Activated naive CD4-positive, alpha-beta T cell treated with anti-CD3 and anti-CD28 coated beads for 36 hours (primary cell): ENCODE results near the gene PCBP3. TPM values are rescaled to one million over a fixed set of nuclear protein-coding genes. Genes with fewer than 3 reads are reported as not detected.
"Not testable (repeated sequence)": the region's sequence is repeated elsewhere in the genome, so short reads cannot be mapped to it uniquely, and the experiment has no call there.

Experiments used
- CTCF ChIA-PET: fragments of 350-600 bp; sonication (Branson Sonifier 250); formaldehyde crosslinking; loops from one replicate; lab custom pipeline; 2021; ENCODE audit warnings: antibody characterized with exemption; lab: Charles Lee
- DNase-seq: peaks from one replicate; pipeline ENCODE4 v3.0.0-alpha.2; 2020
- H3K27ac Mint-ChIP-seq: one replicate; pipeline ENCODE4 v1.8.0; 2021; ENCODE audit warnings: mild to moderate bottlenecking, mixed read lengths
- H3K27me3 Mint-ChIP-seq: one replicate; pipeline ENCODE4 v1.8.0; 2021; ENCODE audit warnings: low read depth, mixed read lengths
- H3K36me3 Mint-ChIP-seq: one replicate; pipeline ENCODE4 v1.8.0; 2021; ENCODE audit warnings: low read depth, mixed read lengths
- H3K4me1 Mint-ChIP-seq: one replicate; pipeline ENCODE4 v1.8.0; 2021; ENCODE audit warnings: low read depth, mixed read lengths
- H3K4me3 Mint-ChIP-seq: one replicate; pipeline ENCODE4 v1.8.0; 2021; ENCODE audit warnings: mild to moderate bottlenecking, moderate library complexity, mixed read lengths
- H3K9me3 Mint-ChIP-seq: one replicate; pipeline ENCODE4 v1.8.0; 2021; ENCODE audit warnings: mixed read lengths
- intact Hi-C: fragments of 100-400 bp; cut with micrococcal nuclease; formaldehyde crosslinking; loops from one replicate; pipeline ENCODE4 v1.15.1; 2023
- total RNA-seq, 2 experiments: library from RNA; stranded (reverse); gene quantifications; one replicate each; pipeline ENCODE4 v1.2.3, GENCODE V29; 2021

PCBP3 gene
- total RNA-seq, 2 experiments from 2014 or later, result 10.0 to 10.2 TPM

GRCh38 chr21:45894906-45895777 is 251.6 kb downstream of the PCBP3 start:
- H3K4me3 Mint-ChIP-seq, result no peak overlapping the region
- DNase-seq, result no peak
- no peaks in the 10 kb centered on the region for H3K27me3 Mint-ChIP-seq
- CTCF ChIA-PET, result interaction anchor here (1.0 to 1.5 kb wide), 2 partner anchors 16 to 28 kb away, joined by 3 to 9 read pairs; no protein-coding TSS in a partner anchor
- intact Hi-C loops, result no loop called here
- H3K4me1 Mint-ChIP-seq, result peaks cover 36% of the 10 kb centered on the region
- H3K27ac Mint-ChIP-seq, result no peak overlapping the region
- H3K36me3 Mint-ChIP-seq, result no peaks in the 10 kb centered on the region
- no peaks in the 10 kb centered on the region for H3K9me3 Mint-ChIP-seq

DNA sequence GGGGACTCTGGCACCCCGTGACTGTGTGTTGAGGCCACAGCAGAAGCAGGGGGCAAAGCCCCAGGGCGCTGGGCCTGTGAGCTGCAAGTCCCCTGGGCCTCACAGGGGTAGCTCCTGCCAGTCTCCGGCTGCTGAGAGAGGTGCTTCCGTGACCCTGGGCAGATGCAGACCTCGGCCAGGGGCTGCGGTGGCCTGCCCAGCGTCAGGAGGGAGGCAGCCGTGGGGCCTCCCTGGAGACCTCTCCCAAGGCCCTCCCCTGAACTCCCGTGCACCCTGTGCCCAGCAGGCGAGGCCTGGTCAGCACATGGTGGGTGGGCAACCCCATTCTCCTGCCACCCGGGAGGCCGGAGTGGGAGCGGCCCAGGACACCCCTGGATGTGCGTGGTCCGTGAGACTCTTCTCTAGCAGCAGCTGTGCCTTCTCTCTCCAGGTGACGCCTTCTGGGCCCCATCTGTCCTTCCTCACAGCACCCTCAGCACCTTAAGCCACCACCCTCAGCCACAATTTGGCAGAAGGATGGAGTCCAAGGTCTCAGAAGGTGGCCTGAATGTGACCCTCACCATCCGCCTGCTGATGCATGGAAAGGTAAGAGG is 252.3 kb downstream of the PCBP3 start:
- H3K27me3 Mint-ChIP-seq, result no peaks in the 10 kb centered on the region
- intact Hi-C loops, result no loop called here
- H3K36me3 Mint-ChIP-seq, result no peaks in the 10 kb centered on the region
- no peak for DNase-seq
- H3K27ac Mint-ChIP-seq, result no peak overlapping the region
- H3K4me3 Mint-ChIP-seq, result no peak overlapping the region
- no peaks in the 10 kb centered on the region for H3K9me3 Mint-ChIP-seq
- CTCF ChIA-PET, result interaction anchor here (1.0 kb wide), 1 partner anchor 16 kb away, joined by 3 read pairs; no protein-coding TSS in a partner anchor
- H3K4me1 Mint-ChIP-seq, result peaks cover 32% of the 10 kb centered on the region

GRCh38 chr21:45896431-45896830 is 252.9 kb downstream of the PCBP3 start:
- peaks cover 26% of the 10 kb centered on the region for H3K4me1 Mint-ChIP-seq
- H3K36me3 Mint-ChIP-seq, intact Hi-C loops, H3K4me3 Mint-ChIP-seq, CTCF ChIA-PET, H3K9me3 Mint-ChIP-seq, H3K27me3 Mint-ChIP-seq, H3K27ac Mint-ChIP-seq, DNase-seq: not testable (repeated sequence)

- no peak for DNase-seq
- Mint-ChIP-seq H3K4me3 (no peak overlapping the region), H3K27ac (no peak overlapping the region), H3K4me1 (peaks cover 16% of the 10 kb centered on the region), H3K27me3 (no peaks in the 10 kb centered on the region), H3K9me3 (no peaks in the 10 kb centered on the region), H3K36me3 (no peaks in the 10 kb centered on the region)
- intact Hi-C loops, result no loop called here
- CTCF ChIA-PET, result no interaction called here
Observed at GRCh38 chr21:45897191-45898027, 253.9 kb downstream of the PCBP3 start.

DNA sequence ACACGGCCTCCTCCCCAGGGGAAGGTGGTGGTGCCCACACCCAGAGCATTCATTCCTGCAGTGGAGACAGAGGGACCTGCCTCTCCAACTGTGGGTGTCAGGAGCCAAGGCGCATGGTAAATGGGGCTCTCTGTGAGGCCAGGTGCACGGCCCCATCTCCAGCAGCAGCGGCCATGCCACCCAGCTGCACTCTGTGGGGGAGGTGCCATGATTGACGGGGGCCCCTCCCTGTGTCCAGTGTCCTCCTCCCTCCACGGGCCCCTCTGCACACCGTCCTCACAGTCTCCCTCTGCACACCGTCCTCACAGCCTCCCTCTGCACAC is 254.5 kb downstream of the PCBP3 start:
- no peak for DNase-seq
- H3K4me1 Mint-ChIP-seq, result peaks cover 10% of the 10 kb centered on the region
- no peaks in the 10 kb centered on the region for H3K9me3 Mint-ChIP-seq
- intact Hi-C loops, result no loop called here
- H3K27me3 Mint-ChIP-seq, result no peaks in the 10 kb centered on the region
- no peaks in the 10 kb centered on the region for H3K36me3 Mint-ChIP-seq
- H3K4me3 Mint-ChIP-seq, result no peak overlapping the region
- no peak overlapping the region for H3K27ac Mint-ChIP-seq
- CTCF ChIA-PET, result no interaction called here

DNA sequence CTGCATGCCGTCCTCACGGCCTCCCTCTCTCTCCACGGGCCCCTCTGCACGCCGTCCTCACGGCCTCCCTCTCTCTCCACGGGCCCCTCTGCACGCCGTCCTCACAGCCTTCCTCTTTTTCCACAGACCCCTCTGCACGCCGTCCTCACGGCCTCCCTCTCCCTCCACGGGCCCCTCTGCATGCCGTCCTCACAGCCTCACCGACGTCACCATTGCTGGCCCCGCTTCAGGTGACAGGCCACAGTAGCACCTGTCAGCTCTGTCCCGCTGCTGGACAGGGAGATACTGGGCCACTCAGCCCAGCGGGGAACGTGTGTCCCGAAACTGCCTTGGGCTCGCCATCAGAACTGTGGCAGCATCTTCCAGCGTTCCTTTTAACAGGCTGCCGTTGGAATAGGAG is 255.3 kb downstream of the PCBP3 start:
- no peaks in the 10 kb centered on the region for H3K36me3 Mint-ChIP-seq
- no peak overlapping the region for H3K4me3 Mint-ChIP-seq
- no peaks in the 10 kb centered on the region for H3K9me3 Mint-ChIP-seq
- no peak overlapping the region for H3K27ac Mint-ChIP-seq
- DNase-seq, result no peak
- no peaks in the 10 kb centered on the region for H3K27me3 Mint-ChIP-seq
- H3K4me1 Mint-ChIP-seq, result peaks cover 7% of the 10 kb centered on the region
- CTCF ChIA-PET, result no interaction called here
- intact Hi-C loops, result no loop called here

GRCh38 chr21:45899317-45900033 is 255.9 kb downstream of the PCBP3 start:
- H3K4me1 Mint-ChIP-seq, result peaks cover 5% of the 10 kb centered on the region
- DNase-seq, result no peak
- intact Hi-C loops, result no loop called here
- no peaks in the 10 kb centered on the region for H3K36me3 Mint-ChIP-seq
- no peak overlapping the region for H3K4me3 Mint-ChIP-seq
- H3K9me3 Mint-ChIP-seq, result no peaks in the 10 kb centered on the region
- CTCF ChIA-PET, result interaction anchor here (1.1 kb wide), 1 partner anchor 10 kb away, joined by 3 read pairs; no protein-coding TSS in a partner anchor
- H3K27ac Mint-ChIP-seq, result no peak overlapping the region
- no peaks in the 10 kb centered on the region for H3K27me3 Mint-ChIP-seq

DNA sequence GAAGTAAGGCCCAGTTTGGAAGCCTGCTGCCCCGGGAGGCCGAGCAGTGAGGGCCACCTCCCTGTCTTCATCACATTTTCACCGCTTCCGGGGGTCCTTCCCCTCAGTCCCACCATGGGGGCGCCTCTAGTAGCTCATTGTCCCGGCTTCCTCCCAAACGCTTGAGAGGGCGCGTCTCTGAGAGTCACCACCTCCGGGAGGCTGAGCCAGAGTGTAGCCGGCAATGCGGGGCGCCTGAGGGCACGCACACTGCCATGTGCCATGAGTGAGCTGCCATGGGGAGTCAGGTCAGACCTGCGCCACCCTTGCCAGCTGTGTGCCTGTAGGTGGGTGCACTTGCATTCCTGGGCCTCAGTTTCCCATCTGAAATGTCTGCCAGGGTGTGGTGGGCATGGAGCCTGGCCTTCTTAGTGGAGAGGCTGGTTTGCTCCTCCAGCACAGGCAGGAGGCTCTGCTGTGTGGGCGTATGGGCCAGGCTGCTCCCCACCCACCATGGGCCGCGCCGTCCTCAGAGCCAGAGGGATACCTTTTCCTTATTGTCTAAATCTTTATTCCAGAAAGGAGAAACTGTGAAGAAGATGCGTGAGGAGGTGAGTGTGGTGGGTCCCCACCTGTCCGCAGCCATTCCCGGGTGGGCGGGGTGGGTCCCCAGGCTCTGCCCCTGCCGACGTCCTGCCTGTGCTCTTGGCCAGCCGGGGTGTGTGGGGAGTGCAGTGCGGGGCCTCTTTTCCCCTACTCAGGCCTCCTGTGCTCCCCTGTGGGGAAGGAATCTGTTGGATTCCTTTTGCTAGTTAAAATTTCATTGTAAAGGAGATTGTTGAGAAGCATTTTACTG is 256.7 kb downstream of the PCBP3 start:
- no peaks in the 10 kb centered on the region for H3K36me3 Mint-ChIP-seq
- DNase-seq, result no peak
- H3K4me3 Mint-ChIP-seq, result no peak overlapping the region
- intact Hi-C loops, result no loop called here
- no peaks in the 10 kb centered on the region for H3K27me3 Mint-ChIP-seq
- peaks cover 4% of the 10 kb centered on the region for H3K4me1 Mint-ChIP-seq
- no peaks in the 10 kb centered on the region for H3K9me3 Mint-ChIP-seq
- CTCF ChIA-PET, result interaction anchor here (1.1 kb wide), 1 partner anchor 11 kb away, joined by 3 read pairs; no protein-coding TSS in a partner anchor
- H3K27ac Mint-ChIP-seq, result no peak overlapping the region

- Mint-ChIP-seq H3K4me3 (no peak overlapping the region), H3K4me1 (peaks cover 4% of the 10 kb centered on the region), H3K27ac (no peak overlapping the region), H3K36me3 (no peaks in the 10 kb centered on the region), H3K27me3 (no peaks in the 10 kb centered on the region), H3K9me3 (no peaks in the 10 kb centered on the region)
- CTCF ChIA-PET, result no interaction called here
- intact Hi-C loops, result no loop called here
- no peak for DNase-seq
Observed at GRCh38 chr21:45901061-45901690, 257.7 kb downstream of the PCBP3 start.

- Mint-ChIP-seq H3K4me1 (peaks cover 4% of the 10 kb centered on the region), H3K27ac (no peak overlapping the region), H3K4me3 (no peak overlapping the region), H3K27me3 (no peaks in the 10 kb centered on the region), H3K9me3 (no peaks in the 10 kb centered on the region), H3K36me3 (no peaks in the 10 kb centered on the region)
- CTCF ChIA-PET, result interaction anchor here (0.5 kb wide), 1 partner anchor 86 kb away, joined by 3 read pairs; no protein-coding TSS in a partner anchor
- intact Hi-C loops, result no loop called here
- DNase-seq, result no peak
Observed at GRCh38 chr21:45902292-45902995, 258.9 kb downstream of the PCBP3 start.
